SH-SY5Y (cell line): Measurements from ENCODE around the gene SIGLEC7.

ENCODE experiments used
- GATA2 ChIP-seq: IDR thresholded peaks from 2 replicates; pipeline ENCODE4 v1.6.1; 2011; ENCODE audit warnings: mild to moderate bottlenecking, low read depth, low read length
- GATA3 ChIP-seq: IDR thresholded peaks from 2 replicates; pipeline ENCODE4 v1.6.1; 2011; ENCODE audit warnings: low read depth, mild to moderate bottlenecking, low read length, moderate library complexity

Gene SIGLEC7

DNA sequence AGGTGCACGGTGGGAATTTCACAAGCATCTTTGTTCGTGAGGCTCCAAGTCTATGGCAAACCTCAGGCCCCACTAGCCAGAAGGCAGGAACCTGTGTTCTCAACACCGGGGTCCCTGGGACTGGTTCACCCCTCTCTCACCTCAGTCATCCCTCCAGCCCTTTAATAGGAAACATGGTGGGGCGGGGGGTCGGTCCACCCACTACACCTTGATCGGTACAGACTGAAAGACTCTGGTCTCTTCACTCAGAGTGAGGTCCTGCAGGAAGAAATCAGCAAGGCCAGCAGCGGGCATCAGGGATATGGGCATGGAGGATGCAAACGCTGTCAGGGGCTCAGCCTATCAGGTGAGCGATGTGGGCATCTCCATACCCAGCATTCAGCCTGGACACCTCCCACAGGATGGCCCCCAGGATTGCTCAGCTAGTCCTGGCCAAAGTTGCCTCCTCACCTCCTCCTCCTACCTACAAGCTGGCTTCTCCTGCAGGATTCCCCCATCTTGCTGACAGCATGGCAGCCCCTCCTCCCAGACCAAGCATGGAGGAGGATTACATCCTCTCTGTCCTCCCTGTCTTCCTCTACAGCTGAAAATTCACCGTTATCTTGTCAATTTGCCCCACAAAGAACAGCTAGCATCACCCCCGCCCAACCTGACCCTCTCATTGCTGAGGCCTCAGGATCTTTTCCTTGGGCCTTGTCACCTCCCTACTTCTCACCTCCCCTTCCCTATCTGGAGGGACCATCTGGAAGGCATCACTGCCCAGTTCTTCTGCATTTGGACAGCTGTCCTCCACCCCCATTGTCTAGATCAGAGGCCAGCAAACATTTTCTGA, 45.5 kb downstream of the SIGLEC7 start:
- TF ChIP-seq GATA2 (no peak), GATA3 (no peak)

DNA sequence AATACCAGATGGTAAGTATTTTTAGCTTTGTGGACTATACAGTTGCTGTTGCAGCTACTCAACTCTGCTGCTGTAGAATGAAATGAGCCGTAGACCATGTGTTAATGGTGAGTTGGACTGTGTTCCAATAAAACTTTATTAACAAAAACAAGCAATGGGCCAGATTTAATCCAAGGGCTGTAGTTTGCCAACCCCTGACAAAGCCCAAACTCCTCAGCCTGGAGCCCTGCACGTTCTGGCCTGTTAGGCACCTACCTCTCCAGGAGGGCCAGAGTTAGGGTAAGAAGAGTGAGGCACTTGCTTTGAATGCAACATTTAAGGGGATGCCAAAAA, 46.1 kb downstream of the SIGLEC7 start:
- no peak for TF ChIP-seq GATA3
- TF ChIP-seq GATA2, result no peak

DNA sequence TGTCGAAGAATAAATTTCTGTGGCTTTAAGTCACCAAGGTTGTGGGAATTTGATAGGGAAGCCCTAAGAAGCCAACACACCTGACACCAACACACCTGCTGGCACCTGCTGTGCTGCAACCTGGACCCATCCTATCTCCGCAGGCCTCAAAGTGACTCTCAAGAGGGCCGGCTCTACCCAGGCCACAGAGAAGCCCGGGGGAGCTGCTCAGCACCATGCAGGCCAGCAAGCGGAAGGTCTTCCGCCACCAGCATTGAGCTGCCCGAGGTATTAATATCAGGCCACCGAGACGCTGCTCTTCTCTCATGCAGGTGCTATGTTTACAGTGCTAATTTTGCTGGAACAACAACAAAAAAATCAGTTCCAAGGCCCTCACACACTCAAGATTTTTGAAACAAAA, 50.6 kb downstream of the SIGLEC7 start:
- no peak for TF ChIP-seq GATA2
- TF ChIP-seq GATA3, result no peak

DNA sequence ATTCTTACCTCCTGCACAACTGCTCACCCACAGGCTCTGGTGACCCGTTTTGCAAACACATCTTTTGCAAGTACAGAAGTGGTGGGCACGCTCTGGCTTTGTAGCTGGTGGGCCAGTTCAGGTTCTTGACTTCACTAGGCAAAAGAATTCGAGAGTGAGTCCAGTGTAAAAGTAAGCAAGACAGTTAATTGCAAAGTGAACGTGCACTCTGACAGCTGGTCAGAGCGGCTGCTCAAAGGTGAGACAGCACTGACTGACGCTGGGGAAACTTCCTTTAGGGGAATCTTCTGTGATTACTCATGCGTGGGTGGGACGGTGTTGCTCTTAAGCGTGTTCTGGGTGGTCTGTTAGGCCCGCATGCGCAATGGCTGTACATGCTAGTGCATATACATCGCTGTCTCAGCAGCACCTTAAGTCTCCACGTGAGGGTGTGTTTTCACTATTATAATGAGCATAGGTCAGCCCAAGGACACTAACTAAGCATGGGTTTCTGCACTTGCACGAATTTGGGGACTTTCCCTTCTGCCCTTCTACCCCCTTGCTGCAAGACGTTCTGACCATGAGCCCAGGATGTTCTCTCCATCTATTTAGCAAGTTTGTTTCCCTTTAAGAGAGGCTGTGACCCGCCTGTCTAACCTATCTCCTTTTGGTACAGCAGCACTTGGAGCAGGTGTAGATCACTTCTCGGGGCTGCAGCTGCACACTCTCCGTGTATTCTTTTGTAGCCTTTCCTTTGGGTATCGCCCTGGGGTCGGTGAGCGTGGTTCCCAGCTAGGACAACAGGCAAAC, 52.6 kb downstream of the SIGLEC7 start:
- TF ChIP-seq GATA2 (no peak), GATA3 (no peak)

DNA sequence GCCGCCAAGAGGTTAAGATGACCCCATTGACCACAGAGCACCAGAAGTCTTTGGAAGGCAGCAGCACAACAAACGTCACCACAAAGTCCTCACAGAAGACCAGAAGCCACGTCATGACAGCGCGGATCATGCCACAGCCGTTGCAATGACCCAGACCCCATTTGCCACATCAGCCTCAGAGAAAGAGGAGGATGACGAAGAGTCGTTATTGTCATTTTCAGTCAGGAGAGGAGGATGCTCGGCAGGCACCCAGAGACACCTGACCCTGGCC, 53.1 kb downstream of the SIGLEC7 start:
- TF ChIP-seq GATA3 (no peak), GATA2 (no peak)

DNA sequence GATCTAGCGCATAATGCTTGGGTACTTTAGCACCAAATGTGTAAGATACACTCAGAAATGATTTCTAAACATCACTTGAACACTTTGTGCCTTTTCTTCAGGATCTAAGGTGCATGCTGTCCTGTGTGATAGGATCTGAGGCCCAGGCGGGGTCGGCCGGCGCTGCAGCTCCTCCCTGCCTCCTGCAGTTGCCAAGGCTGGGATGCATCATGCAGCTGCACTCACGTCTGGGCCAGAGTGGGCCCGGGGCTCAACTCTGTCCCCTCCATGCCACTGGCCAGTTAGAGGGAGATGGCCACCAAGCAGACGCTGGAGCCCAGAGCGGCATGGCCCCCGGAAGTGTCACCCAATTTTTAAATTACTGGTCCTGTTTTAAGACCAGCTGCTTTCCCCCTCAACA, 53.5 kb downstream of the SIGLEC7 start:
- no peak for TF ChIP-seq GATA3

DNA sequence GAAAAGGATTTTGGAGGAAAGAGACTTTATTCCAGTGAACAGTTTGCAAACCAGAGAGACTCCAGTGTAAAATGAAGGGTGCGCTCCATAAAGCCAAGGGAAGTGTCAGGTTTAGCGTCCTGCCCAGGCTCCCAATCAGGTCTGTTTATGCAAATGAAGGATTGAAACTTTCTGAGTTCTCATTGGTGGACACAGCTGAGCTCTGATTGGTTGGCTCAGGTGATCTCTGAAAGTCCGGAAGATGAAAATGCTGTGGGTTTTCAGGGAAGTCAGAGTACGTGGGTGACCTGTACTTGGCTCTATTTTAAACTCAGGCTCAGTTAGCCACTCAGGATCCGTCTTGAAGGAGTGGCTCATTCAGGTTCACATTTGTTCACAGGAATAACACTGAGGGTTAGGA, 54.1 kb downstream of the SIGLEC7 start:
- TF ChIP-seq GATA2 (no peak), GATA3 (no peak)

DNA sequence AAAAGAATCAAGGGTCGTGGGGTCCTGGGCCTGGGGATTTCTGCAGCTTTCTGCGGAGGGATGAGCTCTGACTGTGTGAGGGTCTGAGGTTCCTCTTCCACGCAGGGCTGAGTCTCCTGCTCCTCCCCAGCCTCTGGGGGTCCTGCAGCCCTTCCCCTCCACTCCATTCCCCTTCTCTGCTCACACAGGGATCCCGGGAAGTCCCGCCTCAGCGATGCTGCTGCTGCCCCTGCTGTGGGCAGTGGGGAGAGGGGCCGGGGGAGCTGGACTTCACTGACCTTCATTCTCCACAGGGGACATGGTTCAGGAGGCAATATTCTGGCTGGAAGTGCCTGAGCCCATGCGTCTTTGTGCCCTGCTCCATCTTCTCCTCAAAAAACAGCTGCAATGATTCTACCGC, 56.5 kb downstream of the SIGLEC7 start:
- TF ChIP-seq GATA2, result no peak
- TF ChIP-seq GATA3, result no peak

DNA sequence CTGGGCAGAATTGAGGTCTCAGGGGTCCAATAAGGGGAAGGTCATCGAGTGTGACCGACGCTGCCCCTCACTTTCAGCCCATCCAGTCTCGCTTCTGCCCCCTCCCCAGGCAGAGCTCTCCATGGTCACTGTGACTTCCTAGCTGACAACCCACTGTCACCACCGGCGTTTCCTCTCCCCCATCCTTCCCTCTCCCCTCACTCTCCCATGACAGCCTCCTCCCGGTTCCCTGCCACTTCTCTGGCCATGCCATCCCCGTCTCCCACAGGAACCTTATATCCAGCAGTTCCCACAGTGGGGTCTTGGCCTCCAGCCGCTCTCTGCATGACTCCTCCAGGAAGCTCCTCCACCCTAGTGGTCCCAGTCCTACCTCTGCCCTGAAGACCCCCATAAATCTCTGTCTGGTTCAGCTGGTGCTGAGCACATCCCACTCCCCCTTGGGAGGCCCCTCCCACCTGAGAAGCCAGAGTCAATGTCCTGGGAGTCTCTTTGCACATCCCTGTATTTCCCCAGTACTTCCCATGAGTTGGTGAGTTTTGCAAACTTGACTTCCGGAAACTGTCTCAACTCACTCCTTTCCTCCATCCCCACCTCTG, 58.1 kb downstream of the SIGLEC7 start:
- no peak for TF ChIP-seq GATA2
- no peak for TF ChIP-seq GATA3

DNA sequence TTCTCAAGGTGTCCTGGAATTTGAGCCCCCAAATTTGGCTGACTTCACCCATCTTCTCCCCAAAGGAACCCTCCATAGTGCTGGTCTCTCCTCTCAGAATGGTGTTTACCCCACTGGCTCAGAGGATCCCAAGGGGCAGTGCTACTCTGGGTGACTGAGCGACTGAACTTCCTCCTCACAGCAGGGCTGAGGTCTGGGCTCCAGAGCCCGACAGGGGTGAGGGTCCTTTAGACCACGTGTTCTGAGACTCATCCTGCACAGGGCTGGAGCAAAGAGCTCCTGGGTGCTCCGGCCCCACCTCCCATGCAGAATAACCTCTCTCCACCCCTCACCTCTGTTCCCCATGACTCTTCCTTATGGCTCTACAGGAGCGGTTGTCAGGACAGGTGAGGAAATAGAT, 59.6 kb downstream of the SIGLEC7 start:
- TF ChIP-seq GATA3 (no peak), GATA2 (no peak)
